ENCODE data around the gene SART3.

Gene SART3

GRCh38 chr12:108518101-108518715 lies 42.8 kb downstream of the SART3 start:
- Histone ChIP-seq H3K27me3 (no peaks in the 10 kb centered on the region), H3K27ac (no peak overlapping the region), H3K4me3 (ENCODE audit: low read depth in 1 of 2, low read length in 1 of 2) (no peak overlapping the region), H3K36me3 (peaks cover 64% of the 10 kb centered on the region), H3K4me1 (ENCODE audit: control insufficient read depth in 1 of 2, insufficient read depth in 1 of 2, low read depth in 1 of 2, low read length in 1 of 2) (peaks cover 14 to 15% of the 10 kb centered on the region in 2 experiments), H3K9me3 (no peaks in the 10 kb centered on the region)
- TF ChIP-seq CTCF (IDR thresholded peaks at IDR 0.05): no peak

GRCh38 chr12:108517288-108518100 lies 43.5 kb downstream of the SART3 start:
- Histone ChIP-seq H3K4me1 (ENCODE audit: control insufficient read depth in 1 of 2, insufficient read depth in 1 of 2, low read depth in 1 of 2, low read length in 1 of 2) (peaks cover 14 to 15% of the 10 kb centered on the region in 2 experiments), H3K27ac (no peak overlapping the region), H3K36me3 (peaks cover 57% of the 10 kb centered on the region), H3K9me3 (no peaks in the 10 kb centered on the region), H3K27me3 (no peaks in the 10 kb centered on the region), H3K4me3 (ENCODE audit: low read depth in 1 of 2, low read length in 1 of 2) (no peak overlapping the region)
- no peak for TF ChIP-seq CTCF (IDR thresholded peaks at IDR 0.05)

GRCh38 chr12:108516511-108517275 lies 44.3 kb downstream of the SART3 start:
- Histone ChIP-seq H3K27me3 (no peaks in the 10 kb centered on the region), H3K9me3 (no peaks in the 10 kb centered on the region), H3K4me1 (ENCODE audit: control insufficient read depth in 1 of 2, insufficient read depth in 1 of 2, low read depth in 1 of 2, low read length in 1 of 2) (peaks cover 18 to 19% of the 10 kb centered on the region in 2 experiments), H3K27ac (no peak overlapping the region), H3K4me3 (ENCODE audit: low read depth in 1 of 2, low read length in 1 of 2) (no peak overlapping the region), H3K36me3 (peaks cover 49% of the 10 kb centered on the region)
- no peak for TF ChIP-seq CTCF (IDR thresholded peaks at IDR 0.05)

GRCh38 chr12:108515916-108516315 lies 45.1 kb downstream of the SART3 start:
- peaks cover 41% of the 10 kb centered on the region for H3K36me3 ChIP-seq
- peaks cover 20 to 21% of the 10 kb centered on the region in 2 experiments for H3K4me1 ChIP-seq (ENCODE audit: control insufficient read depth in 1 of 2, insufficient read depth in 1 of 2, low read depth in 1 of 2, low read length in 1 of 2)
- no peaks in the 10 kb centered on the region for H3K9me3 ChIP-seq
- peak overlapping the region; percentile 91 to 93 for H3K4me3 ChIP-seq (ENCODE audit: low read depth in 1 of 2, low read length in 1 of 2)
- H3K27me3 ChIP-seq: no peaks in the 10 kb centered on the region
- no peak for TF ChIP-seq CTCF (IDR thresholded peaks at IDR 0.05)
- H3K27ac ChIP-seq: peak overlapping the region; percentile 75

- H3K27me3 ChIP-seq: no peaks in the 10 kb centered on the region
- peak within 1 kb of the TSS; percentile 75 for H3K27ac ChIP-seq
- H3K4me3 ChIP-seq (ENCODE audit: low read depth in 1 of 2, low read length in 1 of 2): peak within 1 kb of the TSS; percentile 91 to 93
- TF ChIP-seq CTCF (IDR thresholded peaks at IDR 0.05): peak; percentile 44
- H3K36me3 ChIP-seq: peaks cover 34% of the 10 kb centered on the region
- peaks cover 20 to 21% of the 10 kb centered on the region in 2 experiments for H3K4me1 ChIP-seq (ENCODE audit: control insufficient read depth in 1 of 2, insufficient read depth in 1 of 2, low read depth in 1 of 2, low read length in 1 of 2)
- H3K9me3 ChIP-seq: no peaks in the 10 kb centered on the region
Measured at GRCh38 chr12:108514973-108515814, 45.8 kb downstream of the SART3 start, which contains the start of gene FICD. FICD (plus strand) TSS chr12:108515277; CDS start chr12:108516973, 1,696 bp downstream.
